ENCODE measurements around the gene FTH1. TPM values are rescaled to one million over a fixed set of nuclear protein-coding genes. Genes with fewer than 3 reads are reported as not detected.
"Not testable (repeated sequence)": the region's sequence is repeated elsewhere in the genome, so short reads cannot be mapped to it uniquely, and the experiment has no call there.

FTH1 gene
- total and polyA plus RNA-seq, 2 donors, result 326 to 3,415 TPM

- no peak for DNase-seq (ENCODE audit: low read depth in 6 of 9, low spot score in 9 of 9)
- H3K36me3 ChIP-seq (ENCODE audit: control insufficient read depth in 2 of 2, insufficient read depth in 2 of 2, low read length in 1 of 2), result no peaks in the 10 kb centered on the region
- no peaks in the 10 kb centered on the region for H3K9me3 ChIP-seq (ENCODE audit: control insufficient read depth in 2 of 2, insufficient read depth in 1 of 2, low read length in 1 of 2)
- H3K27me3 ChIP-seq (ENCODE audit: control insufficient read depth in 2 of 2, insufficient read depth in 1 of 2, low read length in 1 of 2), result no peaks in the 10 kb centered on the region
- no peaks in the 10 kb centered on the region for H3K4me1 ChIP-seq (ENCODE audit: control insufficient read depth in 2 of 2, insufficient read depth in 2 of 2, low read length in 2 of 2)
- WGBS, result 85% methylated on average over 4 of the region's 4 CpGs
- H3K4me3 ChIP-seq (ENCODE audit: low read length in 2 of 2), result no peak overlapping the region
- no peak overlapping the region for H3K27ac ChIP-seq (ENCODE audit: low read depth in 1 of 2, low read length in 1 of 2)
These were observed 43.6 kb upstream of the FTH1 start for GRCh38 chr11:62010935-62011528.

GRCh38 chr11:62008193-62008592 is 40.8 kb upstream of the FTH1 start:
- H3K27me3 ChIP-seq (ENCODE audit: control insufficient read depth in 2 of 2, insufficient read depth in 1 of 2, low read length in 1 of 2), result no peaks in the 10 kb centered on the region
- H3K4me3 ChIP-seq (ENCODE audit: low read length in 2 of 2), result no peak overlapping the region
- no peaks in the 10 kb centered on the region for H3K4me1 ChIP-seq (ENCODE audit: control insufficient read depth in 2 of 2, insufficient read depth in 2 of 2, low read length in 2 of 2)
- no peak overlapping the region for H3K27ac ChIP-seq (ENCODE audit: low read depth in 1 of 2, low read length in 1 of 2)
- H3K36me3 ChIP-seq (ENCODE audit: control insufficient read depth in 2 of 2, insufficient read depth in 2 of 2, low read length in 1 of 2), result no peaks in the 10 kb centered on the region
- no peaks in the 10 kb centered on the region for H3K9me3 ChIP-seq (ENCODE audit: control insufficient read depth in 2 of 2, insufficient read depth in 1 of 2, low read length in 1 of 2)
- WGBS, result 97% methylated on average over 1 of the region's 1 CpG
- no peak for DNase-seq (ENCODE audit: low read depth in 6 of 9, low spot score in 9 of 9)

- Histone ChIP-seq H3K36me3 (ENCODE audit: control insufficient read depth in 2 of 2, insufficient read depth in 2 of 2, low read length in 1 of 2) (no peaks in the 10 kb centered on the region), H3K4me1 (ENCODE audit: control insufficient read depth in 2 of 2, insufficient read depth in 2 of 2, low read length in 2 of 2) (no peaks in the 10 kb centered on the region), H3K27me3 (ENCODE audit: control insufficient read depth in 2 of 2, insufficient read depth in 1 of 2, low read length in 1 of 2) (no peaks in the 10 kb centered on the region), H3K4me3 (ENCODE audit: low read length in 2 of 2) (no peak overlapping the region), H3K27ac (ENCODE audit: low read depth in 1 of 2, low read length in 1 of 2) (no peak overlapping the region), H3K9me3 (ENCODE audit: control insufficient read depth in 2 of 2, insufficient read depth in 1 of 2, low read length in 1 of 2) (peaks cover 0 to 6% of the 10 kb centered on the region in 2 donors)
- WGBS, result 89% methylated on average over 2 of the region's 2 CpGs
- DNase-seq (ENCODE audit: low read depth in 6 of 9, low spot score in 9 of 9), result no peak
These were observed 37.0 kb upstream of the FTH1 start for GRCh38 chr11:62004473-62004872.

- H3K36me3 ChIP-seq (ENCODE audit: control insufficient read depth in 2 of 2, insufficient read depth in 2 of 2, low read length in 1 of 2); H3K4me1 ChIP-seq (ENCODE audit: control insufficient read depth in 2 of 2, insufficient read depth in 2 of 2, low read length in 2 of 2); H3K4me3 ChIP-seq (ENCODE audit: low read length in 2 of 2); H3K27ac ChIP-seq (ENCODE audit: low read depth in 1 of 2, low read length in 1 of 2); H3K27me3 ChIP-seq (ENCODE audit: control insufficient read depth in 2 of 2, insufficient read depth in 1 of 2, low read length in 1 of 2); H3K9me3 ChIP-seq (ENCODE audit: control insufficient read depth in 2 of 2, insufficient read depth in 1 of 2, low read length in 1 of 2); DNase-seq (ENCODE audit: low read depth in 6 of 9, low spot score in 9 of 9): not testable (repeated sequence)
- WGBS, result 98% methylated on average over 8 of the region's 8 CpGs
These were observed 34.8 kb upstream of the FTH1 start for GRCh38 chr11:62002283-62002682.

GRCh38 chr11:62001450-62002191 is 34.2 kb upstream of the FTH1 start:
- Histone ChIP-seq H3K27me3 (ENCODE audit: control insufficient read depth in 2 of 2, insufficient read depth in 1 of 2, low read length in 1 of 2) (no peaks in the 10 kb centered on the region), H3K4me1 (ENCODE audit: control insufficient read depth in 2 of 2, insufficient read depth in 2 of 2, low read length in 2 of 2) (no peaks in the 10 kb centered on the region), H3K36me3 (ENCODE audit: control insufficient read depth in 2 of 2, insufficient read depth in 2 of 2, low read length in 1 of 2) (no peaks in the 10 kb centered on the region), H3K9me3 (ENCODE audit: control insufficient read depth in 2 of 2, insufficient read depth in 1 of 2, low read length in 1 of 2) (peaks cover 0 to 6% of the 10 kb centered on the region in 2 donors), H3K4me3 (ENCODE audit: low read length in 2 of 2) (no peak overlapping the region), H3K27ac (ENCODE audit: low read depth in 1 of 2, low read length in 1 of 2) (no peak overlapping the region)
- DNase-seq (ENCODE audit: low read depth in 6 of 9, low spot score in 9 of 9), result no peak
- 89% methylated on average over 12 of the region's 12 CpGs for WGBS

GRCh38 chr11:62000539-62001446 is 33.4 kb upstream of the FTH1 start:
- H3K27me3 ChIP-seq (ENCODE audit: control insufficient read depth in 2 of 2, insufficient read depth in 1 of 2, low read length in 1 of 2), result no peaks in the 10 kb centered on the region
- H3K4me1 ChIP-seq (ENCODE audit: control insufficient read depth in 2 of 2, insufficient read depth in 2 of 2, low read length in 2 of 2), result no peaks in the 10 kb centered on the region
- 94% methylated on average over 23 of the region's 23 CpGs for WGBS
- no peak overlapping the region for H3K27ac ChIP-seq (ENCODE audit: low read depth in 1 of 2, low read length in 1 of 2)
- DNase-seq (ENCODE audit: low read depth in 6 of 9, low spot score in 9 of 9), result no peak
- H3K36me3 ChIP-seq (ENCODE audit: control insufficient read depth in 2 of 2, insufficient read depth in 2 of 2, low read length in 1 of 2), result no peaks in the 10 kb centered on the region
- peaks cover 0 to 6% of the 10 kb centered on the region in 2 donors for H3K9me3 ChIP-seq (ENCODE audit: control insufficient read depth in 2 of 2, insufficient read depth in 1 of 2, low read length in 1 of 2)
- no peak overlapping the region for H3K4me3 ChIP-seq (ENCODE audit: low read length in 2 of 2)

- DNase-seq (ENCODE audit: low read depth in 6 of 9, low spot score in 9 of 9), result no peak
- Histone ChIP-seq H3K27me3 (ENCODE audit: control insufficient read depth in 2 of 2, insufficient read depth in 1 of 2, low read length in 1 of 2) (no peaks in the 10 kb centered on the region), H3K4me3 (ENCODE audit: low read length in 2 of 2) (no peak overlapping the region), H3K36me3 (ENCODE audit: control insufficient read depth in 2 of 2, insufficient read depth in 2 of 2, low read length in 1 of 2) (no peaks in the 10 kb centered on the region), H3K27ac (ENCODE audit: low read depth in 1 of 2, low read length in 1 of 2) (no peak overlapping the region), H3K9me3 (ENCODE audit: control insufficient read depth in 2 of 2, insufficient read depth in 1 of 2, low read length in 1 of 2) (peaks cover 0 to 6% of the 10 kb centered on the region in 2 donors), H3K4me1 (ENCODE audit: control insufficient read depth in 2 of 2, insufficient read depth in 2 of 2, low read length in 2 of 2) (no peaks in the 10 kb centered on the region)
- WGBS, result 98% methylated on average over 7 of the region's 7 CpGs
These were observed 31.9 kb upstream of the FTH1 start for GRCh38 chr11:61999141-61999975.

GRCh38 chr11:61996933-61997332 is 29.5 kb upstream of the FTH1 start:
- Histone ChIP-seq H3K27me3 (ENCODE audit: control insufficient read depth in 2 of 2, insufficient read depth in 1 of 2, low read length in 1 of 2) (no peaks in the 10 kb centered on the region), H3K4me3 (ENCODE audit: low read length in 2 of 2) (no peak overlapping the region), H3K9me3 (ENCODE audit: control insufficient read depth in 2 of 2, insufficient read depth in 1 of 2, low read length in 1 of 2) (peaks cover 0 to 6% of the 10 kb centered on the region in 2 donors), H3K27ac (ENCODE audit: low read depth in 1 of 2, low read length in 1 of 2) (no peak overlapping the region), H3K36me3 (ENCODE audit: control insufficient read depth in 2 of 2, insufficient read depth in 2 of 2, low read length in 1 of 2) (no peaks in the 10 kb centered on the region), H3K4me1 (ENCODE audit: control insufficient read depth in 2 of 2, insufficient read depth in 2 of 2, low read length in 2 of 2) (no peaks in the 10 kb centered on the region)
- 98% methylated on average over 4 of the region's 4 CpGs for whole genome bisulfite sequencing
- DNase-seq (ENCODE audit: low read depth in 6 of 9, low spot score in 9 of 9), result no peak

Data from thymus (tissue), 11 donors.